HFF-Myc (cell line): Measurements from ENCODE around the gene MAML1.
A peak's percentile ranks its signal among the peaks of the same experiment; 100 is the strongest.

Experiments
- DNase-seq: peaks from one replicate; pipeline ENCODE4 v3.0.0-alpha.2; 2011; ENCODE audit warnings: low read depth; ENCODE audit errors: extremely low read depth
- H3K4me3 ChIP-seq: replicated peaks from 2 replicates; pipeline ENCODE4 v1.5.1; 2011; ENCODE audit warnings: low read depth, mild to moderate bottlenecking, control low read depth, low read length
- CTCF ChIP-seq: IDR thresholded peaks from 2 replicates; pipeline ENCODE4 v1.5.1; 2012; ENCODE audit warnings: mild to moderate bottlenecking, low read depth, low read length, control low read depth; ENCODE audit errors: missing control alignments

MAML1 gene

DNA sequence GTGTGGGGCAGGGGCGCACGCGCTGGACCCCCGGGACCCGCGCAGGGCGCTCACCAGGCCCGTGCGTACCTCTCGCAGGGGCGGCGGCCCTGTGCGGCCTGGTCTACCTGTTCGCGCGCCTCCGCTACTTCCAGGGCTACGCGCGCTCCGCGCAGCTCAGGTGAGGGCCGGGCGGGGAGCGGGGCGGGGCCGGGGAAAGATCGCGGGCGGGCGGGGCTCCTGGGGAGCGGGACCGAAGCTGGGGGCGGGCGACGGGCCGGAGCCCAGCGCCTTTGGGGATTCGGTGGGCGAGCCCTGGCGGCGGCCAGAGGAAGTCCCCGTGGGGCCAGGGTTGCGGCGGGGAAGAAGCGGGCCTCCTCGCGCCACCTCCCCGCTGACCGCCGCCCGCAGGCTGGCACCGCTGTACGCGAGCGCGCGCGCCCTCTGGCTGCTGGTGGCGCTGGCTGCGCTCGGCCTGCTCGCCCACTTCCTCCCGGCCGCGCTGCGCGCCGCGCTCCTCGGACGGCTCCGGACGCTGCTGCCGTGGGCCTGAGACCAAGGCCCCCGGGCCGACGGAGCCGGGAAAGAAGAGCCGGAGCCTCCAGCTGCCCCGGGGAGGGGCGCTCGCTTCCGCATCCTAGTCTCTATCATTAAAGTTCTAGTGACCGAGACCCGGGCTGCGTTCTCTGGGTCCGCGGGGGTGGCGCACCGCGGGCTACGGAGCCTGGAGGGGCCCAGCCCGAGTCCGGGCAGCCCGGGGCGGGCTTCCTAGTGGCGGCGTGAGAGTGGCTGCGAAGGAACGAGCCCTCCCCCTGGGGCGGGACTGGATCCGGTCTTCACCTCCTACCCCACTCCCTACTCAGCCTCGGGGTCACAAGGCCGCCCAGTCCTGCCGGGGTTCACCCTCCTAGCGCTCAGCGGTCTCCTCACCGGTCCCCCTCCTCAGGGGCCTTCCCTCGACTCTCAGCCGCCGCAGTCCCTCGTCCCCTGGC, 63.5 kb downstream of the MAML1 start:
- no peak for DNase-seq
- peak overlapping the region; percentile 41 for H3K4me3 ChIP-seq
- TF ChIP-seq CTCF = peak; percentile 48

GRCh38 chr5:179796877-179797608, 64.4 kb downstream of the MAML1 start:
- no peak for DNase-seq
- TF ChIP-seq CTCF = no peak
- H3K4me3 ChIP-seq = peak overlapping the region; percentile 41

DNA sequence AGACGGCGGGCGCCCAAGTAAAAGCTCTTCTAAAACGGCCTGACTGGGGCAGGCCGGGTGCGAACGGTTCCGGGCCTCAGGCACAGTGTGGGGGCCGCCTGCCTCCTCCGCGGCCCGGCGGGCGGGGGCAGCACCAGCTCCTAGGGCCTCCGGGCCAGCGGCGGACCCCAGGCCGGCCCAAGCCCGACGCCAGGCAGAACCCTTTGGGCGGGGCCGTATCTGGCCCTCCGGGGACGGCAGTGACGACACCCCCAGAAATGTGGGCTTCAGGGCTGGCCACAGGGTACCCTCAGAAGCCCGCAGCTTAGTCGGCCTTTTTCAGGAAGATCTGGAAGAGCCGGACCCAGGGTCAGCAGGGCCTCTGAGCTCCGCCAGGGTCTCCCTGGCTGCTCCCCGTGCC, 65.1 kb downstream of the MAML1 start:
- TF ChIP-seq CTCF = no peak
- no peak overlapping the region for H3K4me3 ChIP-seq
- no peak for DNase-seq

DNA sequence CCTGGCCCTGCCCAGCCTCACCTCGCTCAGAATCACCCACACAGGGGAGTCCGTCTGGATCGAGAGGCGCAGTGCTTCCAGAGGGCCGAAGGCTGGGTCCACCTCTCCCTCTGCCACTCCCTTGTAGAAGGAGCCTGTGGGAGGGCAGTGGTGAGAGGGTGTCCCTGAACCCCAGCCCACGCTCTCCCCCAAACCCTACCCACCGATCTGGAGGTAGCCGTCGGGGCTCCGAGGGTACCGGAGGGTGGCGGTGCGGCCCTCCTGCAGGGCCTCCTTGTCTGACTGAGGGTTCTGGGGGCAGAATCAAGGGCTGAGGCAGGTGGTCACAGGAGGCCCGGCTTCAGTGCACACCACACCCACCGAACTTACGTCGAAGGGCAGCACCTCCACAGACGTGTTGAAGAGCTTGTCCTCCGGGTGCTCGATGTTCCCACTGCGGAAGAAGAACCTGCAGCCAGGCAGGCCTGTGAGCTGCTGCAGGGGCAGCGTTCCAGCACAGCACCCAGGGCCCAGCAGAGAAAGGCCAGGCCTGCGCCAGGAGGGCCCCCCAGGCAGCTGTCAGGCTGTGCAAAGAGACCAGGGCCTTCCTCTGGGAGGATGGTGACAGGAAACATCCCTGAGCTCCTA, 65.6 kb downstream of the MAML1 start:
- DNase-seq = no peak
- H3K4me3 ChIP-seq = no peak overlapping the region
- TF ChIP-seq CTCF = no peak

- no peak for DNase-seq
- H3K4me3 ChIP-seq = no peak overlapping the region
- TF ChIP-seq CTCF = no peak
Measured at GRCh38 chr5:179798771-179799643, 66.4 kb downstream of the MAML1 start.

GRCh38 chr5:179799644-179799973, 67.0 kb downstream of the MAML1 start:
- H3K4me3 ChIP-seq = no peak overlapping the region
- DNase-seq = no peak
- TF ChIP-seq CTCF = no peak
